K562 (cell line): ENCODE results near the gene TBC1D2. TPM values are rescaled to one million over a fixed set of nuclear protein-coding genes. Genes with fewer than 3 reads are reported as not detected.

Experiments used
- HMGN3 ChIP-seq: IDR thresholded peaks from 2 replicates; pipeline ENCODE4 v1.6.1; 2011; ENCODE audit warnings: borderline replicate concordance, low read depth, mild to moderate bottlenecking, mixed read lengths, low read length; ENCODE audit not compliant: insufficient read length; ENCODE audit errors: extremely low read depth
- NRF1 ChIP-seq, 2 experiments: fragments of 450-650 bp; IDR thresholded peaks in 1 of 2; conservative IDR thresholded peaks in 1 of 2; 2 replicates each; pipeline ENCODE4 v1.6.1; 2014; ENCODE audit warnings: mild to moderate bottlenecking in 2 of 2
- PTBP1 ChIP-seq: fragments of 200-400 bp; formaldehyde crosslinking; IDR thresholded peaks from 2 replicates; pipeline ENCODE4 v1.6.1; 2017; ENCODE audit warnings: low read depth, low read length
- TOE1 ChIP-seq, 2 experiments: fragments of 450-650 bp in 1 of 2; sonication (generic) in 1 of 2; formaldehyde crosslinking in 1 of 2; IDR thresholded peaks; 2 replicates each; pipeline versions ENCODE4 v1.7.1 to v1.8.0; 2016 to 2022; ENCODE audit warnings: borderline replicate concordance in 2 of 2, mild to moderate bottlenecking in 2 of 2, antibody characterized with exemption in 1 of 2, inconsistent platforms in 1 of 2, low read depth in 1 of 2, missing genetic modification reagents in 1 of 2, moderate library complexity in 1 of 2
- ZBTB9 ChIP-seq: fragments of 450-650 bp; formaldehyde crosslinking; IDR thresholded peaks from 2 replicates; pipeline ENCODE4 v1.4.0; 2020; ENCODE audit warnings: mild to moderate bottlenecking, moderate library complexity
- polyA plus RNA-seq, 8 experiments: library from polyadenylated mRNA; depleted of rRNA in 4 of 8; stranded (reverse) in 5 of 8; unstranded in 3 of 8; fragments of >200 nt; fragmentation: Nextera tagmentation in 2 of 8; fragmentation: Illumina TruSeq in 1 of 8; extraction: Ambion mirVana in 2 of 8; extraction: Trizol in 1 of 8; gene quantifications; 2 replicates each; pipeline versions ENCODE4 v1.2.1 to v1.2.3, GENCODE V29; 2011 to 2014; ENCODE audit warnings: inconsistent platforms in 1 of 8, missing spikeins in 1 of 8
- total RNA-seq, 7 experiments: library from RNA; depleted of rRNA in 6 of 7; stranded (reverse); fragments of >200 nt in 6 of 7; fragmentation: Illumina TruSeq in 2 of 7; extraction: Trizol in 2 of 7; gene quantifications; 2 replicates each; pipeline versions ENCODE4 v1.2.1 to v1.2.3, GENCODE V29; 2011 to 2021; ENCODE audit warnings: low replicate concordance in 1 of 7
- TF ChIP-seq, protein P1 (sequence below): fragments of 450-650 bp; IDR thresholded peaks from 2 replicates; pipeline ENCODE4 v1.6.1; 2016; ENCODE audit warnings: mild to moderate bottlenecking

TBC1D2 gene
- total and polyA plus RNA-seq, 9 of the 15 experiments (the other 6 are each of a cell fraction or from before 2014, with no cell fraction given): 0.10 to 7.0 (median 2.5) TPM

DNA sequence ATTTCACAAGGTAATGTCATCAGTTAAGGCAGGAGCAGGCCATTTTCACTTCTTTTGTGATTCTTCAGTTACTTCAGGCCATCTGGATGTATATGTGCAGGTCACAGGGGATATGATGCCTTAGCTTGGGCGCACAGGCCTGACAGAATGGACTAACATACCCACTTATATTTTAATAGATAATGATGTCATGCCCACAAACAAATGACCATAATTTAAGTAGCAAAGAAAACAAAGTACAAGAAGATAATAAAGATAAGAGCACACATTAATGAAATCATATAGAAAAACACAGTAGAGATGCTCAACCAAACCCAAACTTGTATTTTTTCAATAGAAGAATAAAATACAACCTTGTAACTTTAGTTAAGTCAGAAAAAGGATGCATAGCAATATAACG lies 19.7 kb upstream of the TBC1D2 start (continued):
- TF ChIP-seq HMGN3 (no peak), TOE1 (IDR thresholded peaks at IDR 0.05; ENCODE audit: borderline replicate concordance) (no peak), TOE1 (CRISPR knock-in tag; IDR thresholded peaks at IDR 0.05; ENCODE audit: borderline replicate concordance, low read depth) (no peak), ZBTB9 (no peak), PTBP1 (no peak), NRF1 (conservative IDR thresholded peaks at IDR 0.05 in 1 of 2, IDR thresholded peaks at IDR 0.05 in 1 of 2) (no peak)
- TF ChIP-seq, protein P1, sequence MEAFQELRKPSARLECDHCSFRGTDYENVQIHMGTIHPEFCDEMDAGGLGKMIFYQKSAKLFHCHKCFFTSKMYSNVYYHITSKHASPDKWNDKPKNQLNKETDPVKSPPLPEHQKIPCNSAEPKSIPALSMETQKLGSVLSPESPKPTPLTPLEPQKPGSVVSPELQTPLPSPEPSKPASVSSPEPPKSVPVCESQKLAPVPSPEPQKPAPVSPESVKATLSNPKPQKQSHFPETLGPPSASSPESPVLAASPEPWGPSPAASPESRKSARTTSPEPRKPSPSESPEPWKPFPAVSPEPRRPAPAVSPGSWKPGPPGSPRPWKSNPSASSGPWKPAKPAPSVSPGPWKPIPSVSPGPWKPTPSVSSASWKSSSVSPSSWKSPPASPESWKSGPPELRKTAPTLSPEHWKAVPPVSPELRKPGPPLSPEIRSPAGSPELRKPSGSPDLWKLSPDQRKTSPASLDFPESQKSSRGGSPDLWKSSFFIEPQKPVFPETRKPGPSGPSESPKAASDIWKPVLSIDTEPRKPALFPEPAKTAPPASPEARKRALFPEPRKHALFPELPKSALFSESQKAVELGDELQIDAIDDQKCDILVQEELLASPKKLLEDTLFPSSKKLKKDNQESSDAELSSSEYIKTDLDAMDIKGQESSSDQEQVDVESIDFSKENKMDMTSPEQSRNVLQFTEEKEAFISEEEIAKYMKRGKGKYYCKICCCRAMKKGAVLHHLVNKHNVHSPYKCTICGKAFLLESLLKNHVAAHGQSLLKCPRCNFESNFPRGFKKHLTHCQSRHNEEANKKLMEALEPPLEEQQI: no peak
